Kidney (tissue), 14 donors: ENCODE measurements around the gene DPH2. TPM values are rescaled to one million over a fixed set of nuclear protein-coding genes. Genes with fewer than 3 reads are reported as not detected.
A peak's percentile ranks its signal among the peaks of the same experiment; 100 is the strongest.

Experiments used
- DNase-seq, 5 donors: peaks; one replicate each; pipeline ENCODE4 v3.0.0-alpha.2; 2013 to 2020
- FAIRE-seq: peaks from 2 replicates; lab custom pipeline; 2012; peaks lifted over from hg19 to GRCh38; lab: Jason Lieb, UNC
- H3K27ac ChIP-seq, 2 donors: one replicate each; pipeline ENCODE4 v1.7.0; 2013; ENCODE audit warnings: low read depth in 2 of 2, low read length in 2 of 2, inconsistent platforms in 1 of 2
- H3K27me3 ChIP-seq: one replicate; pipeline ENCODE4 v1.7.1; 2013; ENCODE audit warnings: low read length, inconsistent platforms; ENCODE audit not compliant: control insufficient read depth, insufficient read depth
- H3K36me3 ChIP-seq, 3 donors: one replicate each; pipeline versions ENCODE4 v1.7.0 to v1.7.1; 2013; ENCODE audit warnings: low read length in 3 of 3, control low read depth in 1 of 3, inconsistent platforms in 1 of 3; ENCODE audit not compliant: insufficient read depth in 3 of 3, control insufficient read depth in 2 of 3
- H3K4me1 ChIP-seq, 3 donors: one replicate each; pipeline versions ENCODE4 v1.7.0 to v1.7.1; 2013; ENCODE audit warnings: low read length in 3 of 3, inconsistent platforms in 1 of 3, low read depth in 1 of 3; ENCODE audit not compliant: control insufficient read depth in 2 of 3, insufficient read depth in 2 of 3
- H3K4me3 ChIP-seq, 3 donors: one replicate each; pipeline versions ENCODE4 v1.7.0 to v1.8.1; 2013; ENCODE audit warnings: low read length in 3 of 3, control low read depth in 1 of 3, inconsistent platforms in 1 of 3
- H3K9ac ChIP-seq, 3 donors: one replicate each; pipeline versions ENCODE4 v1.7.0 to v1.7.1; 2013; ENCODE audit warnings: low read length in 3 of 3, control low read depth in 1 of 3, inconsistent platforms in 1 of 3
- H3K9me3 ChIP-seq, 3 donors: one replicate each; pipeline versions ENCODE4 v1.7.0 to v1.7.1; 2013; ENCODE audit warnings: low read length in 3 of 3, control low read depth in 1 of 3, inconsistent platforms in 1 of 3; ENCODE audit not compliant: control insufficient read depth in 2 of 3, insufficient read depth in 1 of 3
- intact Hi-C: fragments of 100-400 bp; cut with DNase I; formaldehyde crosslinking; loops from one replicate; pipeline ENCODE4 v1.11.1; 2022
- polyA plus RNA-seq: library from polyadenylated mRNA; stranded (reverse); fragments of 350-450 nt; fragmentation: Illumina TruSeq; extraction: RNeasy Lipid Tissue Mini Kit (QIAGEN cat#74804); gene quantifications from one replicate; pipeline ENCODE4 v1.2.3, GENCODE V29; 2014; ENCODE audit warnings: low read depth, low replicate concordance; ENCODE audit not compliant: insufficient read depth
- total RNA-seq: library from RNA; stranded (reverse); fragmentation: NEBNext Ultra II Directional; extraction: Animal tissue kit (Norgen Biotek cat#: 25700); gene quantifications from one replicate; pipeline ENCODE4 v1.2.1, GENCODE V29; 2021
- TF ChIP-seq, protein P1 (sequence below): IDR thresholded peaks from 3 replicates; pipeline ENCODE4 v1.5.1; 2012; ENCODE audit warnings: mild to moderate bottlenecking, moderate library complexity, borderline replicate concordance; ENCODE audit not compliant: insufficient read depth; ENCODE audit errors: extremely low read depth
- donor health status: control.
- donor health status: control.
- donor health status: control.
- donor health status: control.
- donor health status: control.
- donor health status: DM: yes; HTN: yes; CAD: no.
- donor health status: Normal renal cell carcinoma (clear cell type).

Gene DPH2
- total and polyA plus RNA-seq, 2 donors from 2014 or later = 15.9 to 24.0 TPM

DNA sequence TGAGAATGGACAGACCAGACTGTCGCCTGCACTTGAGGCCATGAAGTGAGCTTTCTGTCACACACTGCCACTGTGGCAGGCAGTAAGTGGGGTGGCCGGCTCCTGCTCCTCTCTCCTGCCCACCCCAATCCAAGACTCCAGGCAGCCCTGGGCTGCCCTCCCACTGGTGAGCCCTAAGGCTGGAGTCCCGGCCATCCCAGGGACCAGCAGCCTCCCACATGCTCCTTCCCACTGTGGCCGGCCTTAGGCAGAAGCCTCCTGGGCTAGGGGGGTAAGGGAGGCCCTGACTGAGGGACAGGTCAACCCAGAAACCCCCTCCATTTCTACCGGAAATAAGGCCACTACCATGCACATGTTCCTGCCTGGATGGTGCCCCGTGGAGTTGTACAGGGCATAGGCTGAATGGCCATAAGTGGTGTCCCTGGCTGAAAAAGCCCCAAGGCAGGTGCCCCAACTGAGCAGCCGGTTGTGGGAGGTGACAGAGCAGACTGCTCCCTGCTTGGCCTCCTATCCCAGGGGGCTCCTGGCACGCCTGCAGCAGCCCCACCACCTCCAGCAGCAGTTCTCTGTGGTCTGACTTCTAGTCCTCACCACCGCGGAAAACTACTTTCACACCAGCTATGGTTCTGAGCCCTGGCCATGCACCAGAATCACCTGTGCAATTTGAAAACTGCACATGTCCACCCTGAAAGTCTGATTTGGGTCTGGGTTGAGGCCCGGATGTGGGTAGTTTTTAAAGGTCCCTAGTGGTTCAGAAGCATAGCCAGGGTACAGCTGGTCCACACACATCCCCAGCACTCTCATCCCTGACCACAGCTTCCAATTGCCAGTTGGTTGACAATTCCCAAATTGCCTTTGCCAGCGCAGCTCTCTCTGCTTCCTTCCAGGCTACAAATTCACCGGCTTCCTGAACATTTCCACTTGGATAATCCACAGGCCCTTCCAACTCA is 37.8 kb upstream of the DPH2 start:
- H3K4me3 ChIP-seq = no peak overlapping the region
- H3K36me3 ChIP-seq = no peaks in the 10 kb centered on the region
- intact Hi-C loops = loop anchor here (5.0 kb wide), 1 partner anchor 165 kb away; no protein-coding TSS in a partner anchor
- FAIRE-seq (no peak), DNase-seq (no peak)
- no peak overlapping the region for H3K9ac ChIP-seq
- H3K9me3 ChIP-seq = no peaks in the 10 kb centered on the region
- H3K27me3 ChIP-seq = no peaks in the 10 kb centered on the region
- TF ChIP-seq, protein P1, sequence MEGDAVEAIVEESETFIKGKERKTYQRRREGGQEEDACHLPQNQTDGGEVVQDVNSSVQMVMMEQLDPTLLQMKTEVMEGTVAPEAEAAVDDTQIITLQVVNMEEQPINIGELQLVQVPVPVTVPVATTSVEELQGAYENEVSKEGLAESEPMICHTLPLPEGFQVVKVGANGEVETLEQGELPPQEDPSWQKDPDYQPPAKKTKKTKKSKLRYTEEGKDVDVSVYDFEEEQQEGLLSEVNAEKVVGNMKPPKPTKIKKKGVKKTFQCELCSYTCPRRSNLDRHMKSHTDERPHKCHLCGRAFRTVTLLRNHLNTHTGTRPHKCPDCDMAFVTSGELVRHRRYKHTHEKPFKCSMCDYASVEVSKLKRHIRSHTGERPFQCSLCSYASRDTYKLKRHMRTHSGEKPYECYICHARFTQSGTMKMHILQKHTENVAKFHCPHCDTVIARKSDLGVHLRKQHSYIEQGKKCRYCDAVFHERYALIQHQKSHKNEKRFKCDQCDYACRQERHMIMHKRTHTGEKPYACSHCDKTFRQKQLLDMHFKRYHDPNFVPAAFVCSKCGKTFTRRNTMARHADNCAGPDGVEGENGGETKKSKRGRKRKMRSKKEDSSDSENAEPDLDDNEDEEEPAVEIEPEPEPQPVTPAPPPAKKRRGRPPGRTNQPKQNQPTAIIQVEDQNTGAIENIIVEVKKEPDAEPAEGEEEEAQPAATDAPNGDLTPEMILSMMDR = no peak
- peaks cover 0 to 19% (median 7%) of the 10 kb centered on the region in 3 donors for H3K4me1 ChIP-seq
- no peak overlapping the region for H3K27ac ChIP-seq

DNA sequence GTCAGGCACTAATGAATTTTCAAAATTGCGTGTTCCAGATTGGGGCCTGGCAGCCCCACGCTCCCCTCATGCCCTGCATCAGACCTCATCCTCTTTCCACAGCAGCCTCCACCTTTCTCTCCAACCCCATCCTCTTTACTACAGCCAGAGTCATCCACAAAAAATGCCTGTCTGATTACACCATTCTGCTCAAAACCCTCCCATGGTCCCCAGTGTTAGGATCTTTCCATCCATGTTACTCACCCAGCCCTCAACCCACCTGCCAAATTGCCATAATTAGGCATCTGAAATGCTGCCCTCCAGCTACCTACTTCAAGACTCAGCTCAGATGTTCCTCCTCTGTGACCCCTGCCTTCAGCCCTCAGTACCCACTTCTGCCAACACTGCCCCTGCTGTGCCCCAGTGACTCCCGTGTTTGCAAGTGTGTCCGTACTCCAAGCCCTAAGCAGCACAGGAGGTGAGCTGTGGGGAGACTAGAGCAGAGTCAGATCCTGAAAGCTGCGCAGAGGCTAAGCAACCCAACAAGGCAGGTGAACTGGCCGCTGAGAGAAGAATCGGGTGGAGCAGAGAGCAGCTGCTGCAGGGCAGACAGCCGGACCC is 36.9 kb upstream of the DPH2 start:
- FAIRE-seq (no peak), DNase-seq (peak in 2 of 5 donors; percentile 26 to 29)
- Histone ChIP-seq H3K27me3 (no peaks in the 10 kb centered on the region), H3K9me3 (no peaks in the 10 kb centered on the region), H3K27ac (no peak overlapping the region), H3K36me3 (no peaks in the 10 kb centered on the region), H3K4me3 (peak overlapping the region in 2 of 3 donors; percentile 20 to 54), H3K4me1 (peaks cover 0 to 26% (median 16%) of the 10 kb centered on the region in 3 donors), H3K9ac (peak overlapping the region in 1 of 3 donors; percentile 51)
- TF ChIP-seq, protein P1 = no peak
- intact Hi-C loops = loop anchor here (5.0 kb wide), 1 partner anchor 166 kb away; no protein-coding TSS in a partner anchor

- peak within 1 kb of the TSS in 1 of 3 donors; percentile 51 for H3K9ac ChIP-seq
- intact Hi-C loops = loop anchor here (5.0 kb wide), 1 partner anchor 166 kb away; no protein-coding TSS in a partner anchor
- H3K36me3 ChIP-seq = no peaks in the 10 kb centered on the region
- no peaks in the 10 kb centered on the region for H3K27me3 ChIP-seq
- peaks cover 0 to 32% (median 21%) of the 10 kb centered on the region in 3 donors for H3K4me1 ChIP-seq
- DNase-seq (peak in 4 of 5 donors; percentile 64 to 73 (median 66)), FAIRE-seq (no peak)
- peak within 1 kb of the TSS; percentile 20 to 54 (median 30) for H3K4me3 ChIP-seq
- TF ChIP-seq, protein P1 = no peak
- no peak within 1 kb of the TSS for H3K27ac ChIP-seq
- H3K9me3 ChIP-seq = no peaks in the 10 kb centered on the region
Measured at GRCh38 chr1:43933386-43934100, 36.3 kb upstream of the DPH2 start, which contains the start of gene ARTN. ARTN (plus strand) TSS chr1:43933801; CDS start chr1:43935657, 1,856 bp downstream.
